Measurements from ENCODE around the gene KCNS1.
A peak's percentile ranks its signal among the peaks of the same experiment; 100 is the strongest.

Gene KCNS1

GRCh38 chr20:45105317-45105716 lies 4.4 kb upstream of the KCNS1 start:
- DNase-seq, result no peak

DNA sequence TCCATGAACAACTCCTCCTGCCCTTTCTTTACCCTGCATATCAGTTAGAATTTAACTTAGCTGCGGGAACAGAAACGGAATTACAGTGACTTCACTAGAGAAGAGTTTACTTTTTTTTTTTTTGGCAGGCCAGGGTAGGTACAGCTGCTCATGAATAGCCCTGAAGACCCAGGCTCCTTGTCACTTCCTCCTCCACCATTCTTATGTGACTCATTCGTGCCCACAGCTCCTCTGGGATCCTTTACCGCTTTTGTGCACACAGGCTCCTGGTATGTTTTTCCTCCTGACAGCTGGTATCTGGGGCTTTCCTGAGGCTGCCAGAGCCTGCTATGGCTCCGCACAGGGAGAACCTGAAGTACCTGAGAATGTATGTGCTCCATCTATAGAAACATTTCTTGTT lies 3.9 kb upstream of the KCNS1 start:
- DNase-seq, result no peak

GRCh38 chr20:45103072-45103471 lies 2.1 kb upstream of the KCNS1 start:
- no peak for DNase-seq

- no peak for DNase-seq
Measured at GRCh38 chr20:45101333-45101850, 465 bp upstream of the KCNS1 start.

DNA sequence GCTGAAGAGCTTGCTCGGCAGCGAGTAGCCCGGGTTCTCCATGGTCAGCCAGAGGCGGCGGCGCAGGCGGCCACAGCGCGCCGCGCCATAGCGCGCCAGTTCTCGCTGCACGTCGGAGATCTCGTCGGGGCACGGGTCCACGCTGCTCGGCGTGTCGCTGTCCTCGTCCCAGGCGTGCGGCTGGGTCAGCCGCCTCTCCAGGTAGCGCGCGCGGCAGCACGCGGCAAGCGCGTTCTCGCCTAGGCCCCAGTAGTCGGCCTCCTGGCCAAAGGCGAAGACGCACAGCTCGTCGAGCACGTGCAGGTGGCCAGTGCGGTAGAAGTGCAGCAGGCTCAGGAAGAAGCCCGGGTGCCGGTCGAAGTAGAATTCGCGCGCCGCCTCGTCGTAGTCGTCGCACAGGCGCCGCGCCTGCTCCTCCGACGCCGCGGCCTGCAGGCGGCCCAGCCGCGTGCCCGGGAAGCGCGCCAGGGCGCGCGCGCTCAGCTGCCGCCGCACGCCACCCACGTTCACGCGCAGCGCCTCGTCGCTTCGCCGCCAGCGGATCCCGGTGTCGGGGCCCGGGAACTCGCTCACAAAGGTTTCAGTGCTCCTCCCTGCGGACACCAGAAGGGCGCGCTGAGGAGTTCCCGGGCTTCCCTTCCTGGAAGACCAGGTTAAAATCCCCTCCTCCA lies 2.7 kb downstream of the KCNS1 start:
- no peak for DNase-seq

DNA sequence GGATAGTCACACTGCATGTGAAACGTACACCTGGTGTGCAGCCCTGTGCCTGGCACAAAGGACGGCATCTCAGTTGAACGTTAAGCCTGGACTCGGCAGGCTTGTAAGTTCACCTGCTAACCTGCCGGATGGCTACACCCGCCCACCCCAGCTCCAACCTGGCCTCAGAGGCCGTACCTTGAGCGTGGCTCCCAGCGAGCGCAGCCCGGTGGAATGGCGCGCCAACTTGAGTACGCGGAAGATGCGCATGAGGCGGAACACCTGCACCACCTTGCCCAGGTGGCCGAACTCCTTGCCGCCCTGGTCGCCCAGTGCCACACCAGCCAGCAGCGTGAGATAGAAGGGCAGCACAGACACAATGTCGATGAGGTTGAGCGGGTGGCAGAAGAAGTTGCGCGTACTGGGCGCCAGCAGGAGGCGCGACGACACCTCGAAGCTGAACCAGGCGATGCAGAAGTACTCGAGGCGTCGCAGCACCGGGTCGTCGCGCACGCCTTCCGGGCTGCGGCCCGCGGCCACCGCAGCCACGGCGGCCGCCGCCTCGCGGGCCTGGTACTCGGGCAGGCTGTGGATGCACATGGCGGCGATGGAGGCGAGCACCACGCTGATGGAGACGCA lies 3.3 kb downstream of the KCNS1 start:
- no peak for DNase-seq

GRCh38 chr20:45096781-45097180 lies 4.1 kb downstream of the KCNS1 start:
- no peak for DNase-seq

GRCh38 chr20:45095805-45096238 lies 5.1 kb downstream of the KCNS1 start:
- peak; percentile 18 to 22 for DNase-seq

DNA sequence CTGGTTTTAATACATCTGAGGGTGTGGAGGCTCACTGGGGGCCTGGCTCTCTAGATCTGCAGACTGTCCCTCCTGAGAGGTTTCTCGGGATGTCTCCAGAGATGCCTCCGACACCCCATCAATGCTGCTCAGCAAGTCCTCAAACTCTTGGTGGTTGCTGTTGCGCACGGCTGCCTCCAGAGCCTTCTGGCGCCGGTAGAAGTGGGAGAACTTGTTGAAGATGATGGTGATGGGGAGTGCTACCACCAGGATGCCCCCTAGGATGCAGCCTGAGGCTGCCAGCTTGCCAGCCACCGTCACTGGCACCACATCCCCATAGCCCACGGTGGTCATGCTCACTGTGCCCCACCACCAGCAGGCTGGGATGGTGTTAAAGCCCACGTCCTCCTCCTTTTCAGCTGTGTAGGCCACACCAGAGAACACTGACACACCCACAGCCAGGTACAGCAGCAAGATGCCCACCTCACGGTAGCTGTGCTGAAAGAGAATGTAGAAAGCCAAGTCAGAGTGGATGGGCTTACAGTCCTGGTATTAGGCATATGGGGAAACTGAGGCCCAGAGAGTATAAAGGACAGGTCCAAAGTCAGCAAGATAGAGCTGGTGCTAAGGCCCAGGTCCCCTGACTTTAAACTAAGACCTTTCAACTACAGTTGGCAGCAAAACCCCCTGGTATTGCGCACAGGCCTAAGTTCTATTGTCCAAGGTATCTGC lies 5.9 kb downstream of the KCNS1 start:
- DNase-seq, result no peak

- DNase-seq, result no peak
Measured at GRCh38 chr20:45094201-45094600, 6.7 kb downstream of the KCNS1 start.

GRCh38 chr20:45092898-45093297 lies 8.0 kb downstream of the KCNS1 start:
- DNase-seq, result no peak

DNA sequence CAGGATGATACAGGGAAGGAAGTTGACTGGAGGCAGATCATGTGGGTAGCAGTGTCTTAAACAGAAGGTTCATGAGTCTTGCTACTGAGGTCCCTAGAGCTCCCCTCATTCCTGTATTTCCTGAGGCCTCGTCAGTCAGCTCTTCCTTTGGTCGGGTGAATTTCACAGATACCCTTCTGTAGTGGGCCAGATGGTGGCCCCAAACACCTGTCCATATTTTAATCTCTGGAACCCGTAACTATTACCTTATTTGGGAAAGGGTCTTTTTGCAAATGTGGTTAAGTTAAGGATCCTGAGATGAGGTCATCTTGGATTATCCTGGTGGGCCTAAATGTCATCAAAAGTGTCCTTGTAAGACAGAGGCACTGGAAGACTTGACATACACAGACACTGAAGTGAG lies 9.6 kb downstream of the KCNS1 start:
- no peak for DNase-seq

DNA sequence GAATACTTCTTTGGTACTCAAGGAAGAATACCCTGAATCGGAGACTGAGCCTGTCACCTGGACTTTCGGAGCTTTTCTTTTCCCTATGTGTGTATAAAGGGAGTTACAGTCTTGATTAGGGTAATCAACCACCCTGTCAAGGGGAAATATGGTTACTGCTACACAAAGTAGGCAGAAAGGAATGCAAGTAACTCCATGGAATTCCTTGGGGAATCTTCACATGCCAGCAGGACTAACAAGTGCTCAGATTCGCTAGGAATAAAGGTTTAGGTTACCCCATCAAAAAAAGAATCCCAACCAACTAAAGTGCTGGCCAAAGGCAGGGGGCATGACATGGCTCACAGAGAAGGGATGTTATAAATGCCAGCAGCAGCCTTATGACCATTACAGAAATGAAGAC lies 10.4 kb downstream of the KCNS1 start:
- DNase-seq, result no peak

DNA sequence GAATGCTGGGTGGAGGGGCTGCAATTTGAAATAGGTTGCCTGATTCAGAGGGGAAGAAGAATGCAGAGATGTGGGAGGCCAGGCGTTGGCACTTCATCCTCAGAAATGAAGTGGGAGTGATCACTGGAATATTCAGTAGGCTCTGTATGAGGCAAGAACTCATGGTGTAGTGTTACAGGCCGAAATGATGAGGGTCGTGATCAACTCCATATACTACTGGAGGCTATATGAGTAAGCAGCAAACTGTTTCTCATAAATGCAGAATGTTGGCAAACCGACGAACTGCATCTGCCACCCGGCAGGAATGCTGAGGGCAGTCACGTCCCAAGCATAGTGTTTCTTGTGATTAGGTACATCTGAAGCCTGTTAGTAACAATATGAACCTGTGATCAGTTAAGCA lies 12.7 kb downstream of the KCNS1 start:
- DNase-seq, result no peak

DNA sequence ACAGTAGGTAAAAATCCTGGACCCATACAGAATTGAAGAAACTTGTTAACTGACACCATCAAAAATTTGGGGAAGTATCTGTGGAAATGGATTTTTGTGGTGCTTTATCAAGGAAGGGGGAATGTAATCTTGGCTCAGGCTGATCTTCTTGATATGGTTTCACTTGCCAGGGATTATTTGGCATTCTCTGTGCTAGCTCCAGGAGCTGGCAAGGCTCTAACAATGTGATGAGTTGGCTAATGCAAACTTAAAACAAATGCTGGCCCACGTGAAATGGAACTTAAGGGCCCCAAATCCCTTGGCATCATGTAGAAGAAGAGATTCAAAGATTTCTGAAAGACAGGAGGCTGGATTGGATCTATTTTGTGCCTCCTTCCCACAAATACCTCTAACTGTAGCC lies 13.1 kb downstream of the KCNS1 start:
- no peak for DNase-seq

GRCh38 chr20:45087097-45087790 lies 13.7 kb downstream of the KCNS1 start:
- no peak for DNase-seq

- no peak for DNase-seq
Measured at GRCh38 chr20:45085867-45086266, 15.1 kb downstream of the KCNS1 start.

- no peak for DNase-seq
Measured at GRCh38 chr20:45085289-45085688, 15.6 kb downstream of the KCNS1 start.

DNA sequence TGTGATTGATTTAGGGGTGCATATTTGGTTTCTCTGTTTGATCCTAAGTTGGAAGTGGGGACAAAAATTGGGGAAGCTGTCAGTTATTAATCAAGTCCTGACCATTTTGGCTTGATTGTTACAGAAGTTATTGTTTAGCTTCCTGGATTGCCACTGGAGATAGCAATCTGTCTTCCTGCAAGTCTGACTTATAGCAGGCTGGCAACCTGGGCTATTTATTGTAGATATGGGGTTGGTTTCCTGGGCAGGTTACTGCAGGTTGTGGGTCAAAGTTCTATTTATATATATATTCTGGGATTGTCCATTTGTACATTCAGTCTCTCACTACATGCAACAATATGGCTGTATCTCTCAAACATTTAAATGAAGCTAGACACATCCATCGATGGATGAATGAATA lies 17.8 kb downstream of the KCNS1 start:
- DNase-seq, result no peak

DNA sequence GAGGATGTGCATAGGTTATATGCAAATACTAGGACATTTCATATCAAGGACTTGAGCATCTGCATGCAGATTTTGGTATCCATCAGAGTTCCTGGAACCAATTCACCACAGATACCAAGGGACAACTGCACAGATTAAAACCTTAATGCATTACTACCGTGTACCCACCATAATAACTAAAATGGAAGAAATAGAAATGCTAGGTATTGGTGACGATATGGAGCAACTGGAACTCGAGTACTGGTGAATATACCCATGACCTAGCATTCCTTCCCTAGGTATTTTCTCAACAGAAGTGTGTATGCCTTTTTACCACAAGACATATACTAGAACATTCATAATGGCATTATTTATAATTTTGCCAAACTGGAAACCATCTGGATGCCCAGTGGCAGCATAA lies 18.5 kb downstream of the KCNS1 start:
- no peak for DNase-seq

DNA sequence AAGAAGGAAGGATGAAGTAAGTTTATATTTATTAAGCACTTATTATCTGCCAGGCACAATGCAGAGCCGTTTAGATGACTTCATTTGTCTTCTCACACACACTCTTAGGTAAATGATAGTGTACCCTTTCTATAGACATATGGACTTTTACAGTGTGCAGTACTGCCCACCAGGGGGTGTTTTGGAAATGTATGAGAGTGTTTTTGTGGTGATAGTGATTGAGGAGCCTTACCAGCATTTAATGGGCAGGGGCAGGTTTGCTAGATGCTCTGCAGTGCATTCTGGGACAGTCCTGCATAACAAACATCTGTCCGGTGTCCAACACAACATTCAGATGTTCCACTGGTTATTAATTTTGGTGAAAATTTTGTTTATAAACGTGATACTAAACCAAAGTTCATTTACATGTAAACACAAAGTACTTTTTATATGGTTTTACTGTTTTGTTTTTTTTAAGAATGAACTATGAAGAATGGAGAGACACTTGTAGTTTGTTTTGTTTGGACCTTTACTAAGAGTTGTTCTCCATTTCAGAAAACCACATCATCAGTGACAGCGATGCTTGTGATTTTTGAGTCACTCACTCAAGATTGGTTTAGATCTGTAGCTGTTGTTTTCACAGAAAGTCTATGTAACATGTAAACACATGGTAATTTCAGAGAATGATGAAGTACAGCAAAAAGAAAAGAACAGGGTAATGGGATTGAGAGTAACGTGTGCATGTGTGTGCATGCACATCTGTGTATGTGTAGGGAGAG lies 19.9 kb downstream of the KCNS1 start:
- DNase-seq, result no peak

DNA sequence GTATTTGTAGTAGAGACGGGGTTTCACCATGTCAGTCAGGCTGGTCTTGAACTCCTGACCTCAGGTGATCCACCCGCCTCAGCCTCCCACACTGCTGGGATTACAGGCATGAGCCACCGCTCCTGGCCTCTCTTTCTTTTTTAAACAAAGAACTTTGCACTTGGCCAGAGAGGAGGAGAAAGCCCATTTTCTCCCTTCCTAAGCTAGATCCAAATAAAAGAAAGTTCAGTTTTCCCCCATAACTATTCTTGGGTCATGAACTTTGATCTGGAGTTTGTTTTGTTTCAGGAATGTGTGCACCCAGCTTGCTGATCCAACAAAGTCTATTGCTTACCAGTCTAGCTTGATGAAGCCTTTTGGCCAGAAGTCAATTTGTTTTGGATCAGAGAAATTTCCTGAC lies 23.4 kb downstream of the KCNS1 start:
- DNase-seq, result no peak

DNA sequence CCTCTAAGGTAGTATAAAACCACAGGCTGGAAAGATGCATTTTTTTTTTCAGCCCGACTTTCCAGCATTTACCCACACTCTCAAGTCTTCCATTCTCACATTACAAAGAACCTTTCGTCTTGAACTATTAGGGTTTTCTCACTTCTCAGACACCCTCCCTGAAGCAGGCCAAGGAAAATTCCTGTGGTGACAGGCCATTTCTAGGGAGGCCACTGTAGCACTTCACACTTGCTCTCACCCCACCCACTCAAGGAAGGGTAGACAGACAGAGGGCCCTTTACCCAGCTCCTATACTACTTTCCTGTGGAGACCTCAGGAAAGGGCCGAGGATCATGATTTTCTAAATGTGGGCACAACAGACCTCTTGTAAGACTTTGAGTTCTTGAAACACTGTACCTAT lies 27.7 kb downstream of the KCNS1 start:
- DNase-seq, result no peak

Measured in SHP77 (cell line).